Measurements from ENCODE around the gene C1QC.

C1QC gene

DNA sequence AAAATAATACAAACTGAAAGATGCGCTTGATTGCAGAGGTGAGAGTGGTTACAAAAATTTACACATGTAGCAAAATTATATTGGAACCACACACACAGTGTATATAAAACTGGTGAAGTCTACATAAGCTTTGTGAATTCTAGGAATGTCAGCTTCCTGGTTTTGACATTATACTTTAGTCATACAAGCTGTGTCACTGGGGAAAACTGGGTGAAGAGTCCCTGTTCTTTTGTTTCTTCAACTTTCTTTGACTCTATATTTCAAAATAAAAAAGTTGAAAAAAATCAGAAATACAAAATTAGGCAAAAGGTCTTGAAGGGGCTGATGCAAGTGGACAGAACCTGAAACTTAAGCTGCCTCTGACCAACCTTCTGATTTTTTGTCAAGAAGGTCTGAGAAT lies 3.0 kb downstream of the C1QC start:
- Histone ChIP-seq H3K27me3 (ENCODE audit: insufficient read depth, low read depth) (peaks cover 58% of the 10 kb centered on the region), H3K4me1 (ENCODE audit: low read depth, poor library complexity, severe bottlenecking) (no peaks in the 10 kb centered on the region), H4K20me1 (ENCODE audit: insufficient read depth) (no peaks in the 10 kb centered on the region), H3K79me2 (ENCODE audit: insufficient read depth, low read depth) (no peaks in the 10 kb centered on the region), H3K4me3 (IDR thresholded peaks at IDR 0.05; ENCODE audit: insufficient read depth, low read depth, low read length) (no peak overlapping the region), H2AFZ (ENCODE audit: low read depth) (no peak overlapping the region), H3K4me2 (no peak overlapping the region), H3K9ac (no peak overlapping the region), H3K36me3 (ENCODE audit: insufficient read depth) (no peaks in the 10 kb centered on the region), H3K27ac (no peak overlapping the region)
- TF ChIP-seq, protein P1, sequence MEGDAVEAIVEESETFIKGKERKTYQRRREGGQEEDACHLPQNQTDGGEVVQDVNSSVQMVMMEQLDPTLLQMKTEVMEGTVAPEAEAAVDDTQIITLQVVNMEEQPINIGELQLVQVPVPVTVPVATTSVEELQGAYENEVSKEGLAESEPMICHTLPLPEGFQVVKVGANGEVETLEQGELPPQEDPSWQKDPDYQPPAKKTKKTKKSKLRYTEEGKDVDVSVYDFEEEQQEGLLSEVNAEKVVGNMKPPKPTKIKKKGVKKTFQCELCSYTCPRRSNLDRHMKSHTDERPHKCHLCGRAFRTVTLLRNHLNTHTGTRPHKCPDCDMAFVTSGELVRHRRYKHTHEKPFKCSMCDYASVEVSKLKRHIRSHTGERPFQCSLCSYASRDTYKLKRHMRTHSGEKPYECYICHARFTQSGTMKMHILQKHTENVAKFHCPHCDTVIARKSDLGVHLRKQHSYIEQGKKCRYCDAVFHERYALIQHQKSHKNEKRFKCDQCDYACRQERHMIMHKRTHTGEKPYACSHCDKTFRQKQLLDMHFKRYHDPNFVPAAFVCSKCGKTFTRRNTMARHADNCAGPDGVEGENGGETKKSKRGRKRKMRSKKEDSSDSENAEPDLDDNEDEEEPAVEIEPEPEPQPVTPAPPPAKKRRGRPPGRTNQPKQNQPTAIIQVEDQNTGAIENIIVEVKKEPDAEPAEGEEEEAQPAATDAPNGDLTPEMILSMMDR (conservative IDR thresholded peaks at IDR 0.05; ENCODE audit: low read depth, low read length) = no peak

DNA sequence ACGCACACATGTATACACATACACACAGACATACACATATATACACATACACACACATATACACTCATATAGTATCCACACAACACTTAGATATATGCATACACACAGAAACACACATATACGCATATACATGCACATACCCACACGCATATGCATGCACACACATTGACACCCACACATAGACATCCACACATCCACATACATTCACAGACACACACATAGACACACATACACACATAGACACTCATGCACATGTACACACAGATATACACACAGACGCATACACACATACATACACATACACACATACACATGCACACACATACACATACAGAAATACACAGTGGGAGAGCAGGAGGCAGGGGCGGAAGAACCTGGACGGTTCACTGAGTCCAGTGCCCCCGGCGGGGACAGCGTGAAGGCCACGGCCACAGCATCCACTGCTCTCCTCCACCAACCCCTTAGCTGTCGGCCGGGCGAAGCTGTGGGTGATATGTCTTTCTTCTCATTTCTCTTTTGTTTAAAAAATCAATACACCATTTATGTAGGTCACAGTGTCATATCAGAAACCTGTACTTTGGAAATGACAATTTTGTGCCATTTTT lies 6.8 kb downstream of the C1QC start:
- Histone ChIP-seq H3K27me3 (ENCODE audit: insufficient read depth, low read depth) (peaks cover 81% of the 10 kb centered on the region), H3K4me2 (no peak overlapping the region), H3K4me1 (ENCODE audit: low read depth, poor library complexity, severe bottlenecking) (no peaks in the 10 kb centered on the region), H3K27ac (no peak overlapping the region), H2AFZ (ENCODE audit: low read depth) (no peak overlapping the region), H3K9ac (no peak overlapping the region), H3K4me3 (IDR thresholded peaks at IDR 0.05; ENCODE audit: insufficient read depth, low read depth, low read length) (no peak overlapping the region), H3K36me3 (ENCODE audit: insufficient read depth) (no peaks in the 10 kb centered on the region), H4K20me1 (ENCODE audit: insufficient read depth) (no peaks in the 10 kb centered on the region), H3K79me2 (ENCODE audit: insufficient read depth, low read depth) (no peaks in the 10 kb centered on the region)
- TF ChIP-seq, protein P1 (conservative IDR thresholded peaks at IDR 0.05; ENCODE audit: low read depth, low read length) = no peak

DNA sequence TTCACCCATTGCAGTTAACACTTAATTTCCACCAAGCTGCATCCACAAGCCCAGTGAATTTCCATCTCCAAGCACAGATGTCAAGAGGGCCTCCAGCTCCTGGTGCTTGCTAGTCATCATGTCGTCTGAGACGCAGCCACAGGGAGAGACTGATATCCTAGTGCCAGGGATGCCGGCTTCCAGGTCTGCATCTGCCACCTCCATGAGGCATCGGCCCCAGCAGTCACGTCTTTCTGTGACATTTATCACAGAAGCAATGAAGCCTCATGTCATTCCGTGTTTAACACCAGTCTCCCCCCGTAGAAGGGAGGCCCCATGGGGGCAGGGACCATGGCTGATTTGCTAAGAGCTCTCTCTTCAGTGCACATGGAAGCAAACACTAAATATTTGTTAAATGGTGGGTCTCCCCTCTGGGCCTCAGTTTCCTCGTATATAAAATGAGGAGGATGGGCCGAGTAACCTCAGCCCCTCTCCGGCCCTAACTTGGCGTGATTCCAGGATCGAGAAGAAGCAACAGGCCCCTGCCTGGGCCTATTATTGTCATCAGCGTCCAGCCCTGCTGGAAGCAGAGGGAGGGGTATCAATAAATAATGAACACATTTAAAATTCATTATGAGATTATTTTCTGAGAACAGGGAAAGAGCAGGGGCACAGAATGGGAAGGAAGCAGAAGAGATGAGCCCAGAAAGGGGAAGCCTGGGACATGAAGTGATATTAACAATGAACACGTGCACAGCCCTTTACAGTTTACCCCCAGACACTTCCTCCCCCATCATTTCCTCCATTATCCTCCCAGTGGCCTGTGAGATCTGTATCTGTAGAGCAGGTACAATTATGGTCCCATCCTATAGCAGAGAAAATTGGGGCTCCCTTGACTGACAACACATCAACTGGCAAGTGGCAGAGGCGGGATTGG lies 8.8 kb downstream of the C1QC start:
- no peaks in the 10 kb centered on the region for H4K20me1 ChIP-seq (ENCODE audit: insufficient read depth)
- H3K79me2 ChIP-seq (ENCODE audit: insufficient read depth, low read depth) = no peaks in the 10 kb centered on the region
- H2AFZ ChIP-seq (ENCODE audit: low read depth) = no peak overlapping the region
- peaks cover 79% of the 10 kb centered on the region for H3K27me3 ChIP-seq (ENCODE audit: insufficient read depth, low read depth)
- no peak overlapping the region for H3K4me2 ChIP-seq
- H3K4me1 ChIP-seq (ENCODE audit: low read depth, poor library complexity, severe bottlenecking) = no peaks in the 10 kb centered on the region
- H3K9ac ChIP-seq = no peak overlapping the region
- H3K27ac ChIP-seq = no peak overlapping the region
- H3K36me3 ChIP-seq (ENCODE audit: insufficient read depth) = no peaks in the 10 kb centered on the region
- H3K4me3 ChIP-seq (IDR thresholded peaks at IDR 0.05; ENCODE audit: insufficient read depth, low read depth, low read length) = no peak overlapping the region
- TF ChIP-seq, protein P1 (conservative IDR thresholded peaks at IDR 0.05; ENCODE audit: low read depth, low read length) = no peak

DNA sequence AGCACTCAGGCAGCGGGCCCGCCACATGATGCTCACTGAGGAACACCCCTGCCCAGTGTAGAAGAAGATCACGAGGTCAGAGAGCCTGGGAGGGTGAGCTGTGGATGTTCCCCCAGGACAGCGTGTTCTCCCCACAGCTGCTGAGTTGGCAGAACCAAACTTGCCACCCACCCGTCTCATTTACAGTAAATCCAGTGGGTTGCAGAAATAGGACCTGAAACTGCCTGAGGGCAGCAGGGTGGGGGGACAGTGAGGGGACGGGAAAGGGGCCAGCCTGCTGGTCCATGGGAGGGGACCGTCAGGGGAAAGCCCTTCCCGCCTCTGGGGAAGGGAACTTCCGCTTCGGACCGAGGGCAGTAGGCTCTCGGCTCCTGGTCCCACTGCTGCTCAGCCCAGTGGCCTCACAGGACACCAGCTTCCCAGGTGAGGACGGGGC lies 9.5 kb downstream of the C1QC start, which contains the start of gene C1QB:
TSS of gene C1QB (plus strand) at position 356 of the 436 bp plus-strand sequence. CDS start 6,227 bp downstream, outside the sequence.
- peaks cover 84% of the 10 kb centered on the region for H3K27me3 ChIP-seq (ENCODE audit: insufficient read depth, low read depth)
- no peak within 1 kb of the TSS for H3K9ac ChIP-seq
- TF ChIP-seq, protein P1 (conservative IDR thresholded peaks at IDR 0.05; ENCODE audit: low read depth, low read length) = no peak
- no peak within 1 kb of the TSS for H2AFZ ChIP-seq (ENCODE audit: low read depth)
- H4K20me1 ChIP-seq (ENCODE audit: insufficient read depth) = no peaks in the 10 kb centered on the region
- no peaks in the 10 kb centered on the region for H3K79me2 ChIP-seq (ENCODE audit: insufficient read depth, low read depth)
- no peak within 1 kb of the TSS for H3K4me3 ChIP-seq (IDR thresholded peaks at IDR 0.05; ENCODE audit: insufficient read depth, low read depth, low read length)
- H3K4me1 ChIP-seq (ENCODE audit: low read depth, poor library complexity, severe bottlenecking) = no peaks in the 10 kb centered on the region
- H3K27ac ChIP-seq = no peak within 1 kb of the TSS
- H3K4me2 ChIP-seq = no peak within 1 kb of the TSS
- H3K36me3 ChIP-seq (ENCODE audit: insufficient read depth) = no peaks in the 10 kb centered on the region

Measured in KMS-11 (cell line).